Measurements from ENCODE around the gene ITPR2.
"Not testable (repeated sequence)": the region's sequence is repeated elsewhere in the genome, so short reads cannot be mapped to it uniquely, and the experiment has no call there.

ITPR2 gene

DNA sequence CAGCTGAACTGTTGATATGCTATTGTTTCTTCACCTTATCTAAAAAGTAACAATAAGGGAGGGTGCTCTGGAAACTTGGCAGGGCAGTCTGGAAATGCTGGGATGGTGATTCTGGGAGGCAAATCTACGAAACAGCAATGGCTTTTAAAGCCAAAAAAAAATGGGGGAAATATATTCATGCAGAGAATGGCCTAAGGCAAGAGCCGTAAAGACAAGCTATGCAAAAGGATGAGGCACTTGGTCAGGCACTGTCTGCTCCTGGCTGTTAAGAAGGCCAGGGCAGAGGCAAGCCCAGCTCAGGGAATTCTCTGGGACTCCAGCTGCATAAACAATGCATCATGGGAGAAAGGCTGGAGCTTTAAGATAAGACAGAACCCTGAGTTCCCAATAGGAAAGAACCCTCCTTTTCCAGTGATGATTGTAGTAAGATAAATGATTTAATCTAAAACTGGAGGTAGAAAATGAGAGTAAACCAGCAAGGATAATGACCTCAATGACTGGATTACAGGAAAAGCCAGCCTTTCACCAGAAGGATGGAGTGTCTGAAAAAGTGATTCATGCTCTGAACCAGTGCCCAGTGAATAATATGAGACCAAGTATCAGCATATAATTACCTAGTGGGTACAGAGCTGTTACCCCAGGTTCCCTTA lies 46.0 kb downstream of the ITPR2 start:
- DNase-seq, result no peak

DNA sequence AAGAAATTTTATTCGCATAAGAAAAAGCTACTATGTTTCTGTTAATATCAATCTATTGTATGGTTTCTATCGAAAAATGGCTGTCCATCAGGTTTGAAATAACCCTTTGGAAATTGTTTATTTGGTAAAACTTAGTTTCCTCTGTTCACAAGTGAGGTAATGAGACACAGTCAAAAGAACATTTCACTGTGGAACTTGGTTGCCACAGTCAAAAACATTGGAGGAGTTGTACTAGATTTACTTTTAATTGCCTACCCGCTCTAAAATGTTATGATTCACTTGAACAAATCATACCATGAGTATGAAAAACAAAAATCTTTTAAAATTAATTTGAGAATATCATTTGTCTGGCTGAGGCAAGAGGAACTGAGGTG lies 46.5 kb downstream of the ITPR2 start:
- DNase-seq, result no peak

- not testable (repeated sequence) for DNase-seq
Observed at GRCh38 chr12:26783816-26784379, 49.1 kb downstream of the ITPR2 start.

GRCh38 chr12:26783131-26783526 lies 49.9 kb downstream of the ITPR2 start:
- DNase-seq, result no peak

GRCh38 chr12:26782372-26783130 lies 50.4 kb downstream of the ITPR2 start:
- DNase-seq, result no peak

DNA sequence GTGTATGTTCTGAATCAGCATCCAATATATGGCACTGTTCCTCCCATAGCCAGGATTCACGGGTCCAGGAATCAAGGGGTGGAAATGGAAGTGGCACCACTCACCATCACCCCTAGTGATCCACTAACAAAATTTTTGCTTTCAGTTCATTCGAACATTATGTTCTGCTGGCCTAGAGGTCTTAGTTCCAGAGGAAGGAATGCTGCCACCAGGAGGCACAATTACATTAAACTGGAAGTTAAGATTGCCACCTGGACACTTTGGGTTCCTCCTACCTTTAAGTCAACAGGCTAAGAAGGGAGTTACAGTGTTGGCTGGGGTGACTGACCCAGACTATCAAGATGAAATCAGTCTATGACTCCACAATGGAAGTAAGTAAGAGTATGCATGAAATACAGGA lies 52.3 kb downstream of the ITPR2 start:
- DNase-seq, result not testable (repeated sequence)

DNA sequence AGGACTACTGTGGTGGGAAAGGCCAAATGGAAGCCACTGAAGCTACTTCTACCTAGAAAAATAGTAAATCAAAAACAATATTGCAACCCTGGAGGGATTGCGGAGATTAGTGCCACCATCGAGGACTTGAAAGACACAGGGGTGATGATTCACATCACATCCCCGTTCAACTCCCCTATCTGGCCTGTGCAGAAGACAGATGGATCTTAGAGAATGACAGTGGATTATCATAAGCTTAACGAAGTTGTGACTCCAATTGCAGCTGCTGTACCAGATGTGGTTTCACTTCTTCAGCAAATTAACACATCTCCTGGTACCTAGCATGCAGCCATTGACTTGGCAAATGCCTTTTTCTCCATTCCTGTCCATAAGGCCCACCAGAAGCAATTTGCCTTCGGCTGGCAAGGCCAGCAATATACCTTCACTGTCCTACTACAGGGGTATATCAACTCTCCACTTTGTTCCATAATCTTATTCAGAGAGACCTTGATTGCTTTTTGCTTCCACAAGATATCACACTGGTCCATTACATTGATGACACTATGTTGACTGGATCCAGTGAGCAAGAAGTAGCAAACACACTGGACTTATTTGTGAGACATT lies 54.7 kb downstream of the ITPR2 start:
- DNase-seq, result not testable (repeated sequence)

DNA sequence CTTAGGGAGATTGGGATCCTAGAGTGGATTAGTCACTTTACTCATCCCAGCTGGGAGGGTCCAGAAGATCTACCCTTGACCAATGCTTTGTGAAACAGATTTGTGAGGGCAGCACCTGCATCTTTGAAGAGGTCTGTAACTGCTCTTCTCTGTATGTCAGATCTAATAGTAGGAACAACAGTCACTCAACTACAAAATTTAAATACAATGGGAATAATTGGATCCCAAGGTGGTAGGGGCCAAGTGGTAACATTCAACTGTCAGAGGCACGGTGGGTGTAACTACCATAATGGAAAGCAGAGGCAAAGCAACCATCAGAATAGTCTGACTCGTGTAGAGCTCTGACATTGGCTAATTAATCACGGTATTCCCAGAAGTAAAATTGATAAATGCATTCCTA lies 55.8 kb downstream of the ITPR2 start:
- DNase-seq, result no peak

DNA sequence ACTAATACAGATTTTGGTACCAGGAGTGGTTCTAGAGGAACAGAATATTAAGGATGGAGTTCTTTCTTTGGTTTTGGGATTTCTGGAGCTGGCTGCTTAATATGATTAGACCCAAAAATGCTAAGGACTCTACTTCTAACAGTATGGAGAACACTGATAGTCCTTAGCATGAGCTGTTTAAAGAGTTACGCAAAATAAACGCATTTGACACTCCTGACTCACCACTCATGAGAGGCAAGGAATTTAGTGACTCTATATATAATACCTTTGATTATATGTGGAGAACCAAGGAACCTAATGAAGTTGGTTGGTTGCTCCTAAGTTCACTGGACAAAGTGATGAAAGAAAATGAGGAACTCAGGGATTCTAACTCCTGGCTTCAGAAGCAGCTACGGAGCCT lies 57.0 kb downstream of the ITPR2 start:
- not testable (repeated sequence) for DNase-seq

DNA sequence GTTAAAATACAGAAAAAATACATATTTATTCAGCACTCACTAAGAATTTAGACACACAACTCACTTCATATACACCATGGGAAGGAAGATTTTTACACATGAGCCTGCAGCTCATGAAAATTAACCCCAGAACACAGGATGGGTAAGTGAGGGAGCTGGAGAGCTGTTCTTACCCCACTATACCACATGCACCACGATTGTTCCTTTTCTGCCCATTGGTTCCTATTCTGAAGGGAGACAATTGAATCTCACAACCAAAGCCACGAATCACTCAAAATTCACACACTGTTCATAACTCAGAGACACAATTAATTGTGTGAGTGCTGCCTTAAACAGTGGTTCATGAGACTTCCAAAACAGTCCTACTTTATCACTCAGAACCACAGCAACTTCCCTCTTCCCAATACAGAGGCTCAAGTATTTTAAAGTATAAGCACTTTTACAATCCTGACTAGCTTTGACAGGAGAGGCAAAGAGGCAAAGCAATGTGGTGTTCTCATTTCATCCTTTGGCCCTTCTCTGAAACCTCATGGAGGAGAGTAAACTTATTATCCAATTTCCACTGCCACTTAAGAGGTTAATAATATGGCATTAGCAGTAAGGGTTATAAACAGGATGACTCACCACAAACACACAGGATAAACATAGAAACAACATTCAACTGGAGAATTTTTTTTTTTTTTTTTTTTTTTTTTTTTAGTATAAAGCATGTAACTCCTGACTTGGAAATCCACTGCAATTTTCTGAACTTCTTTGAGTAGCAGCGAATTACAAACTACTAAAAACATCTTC lies 59.5 kb downstream of the ITPR2 start:
- DNase-seq, result no peak

DNA sequence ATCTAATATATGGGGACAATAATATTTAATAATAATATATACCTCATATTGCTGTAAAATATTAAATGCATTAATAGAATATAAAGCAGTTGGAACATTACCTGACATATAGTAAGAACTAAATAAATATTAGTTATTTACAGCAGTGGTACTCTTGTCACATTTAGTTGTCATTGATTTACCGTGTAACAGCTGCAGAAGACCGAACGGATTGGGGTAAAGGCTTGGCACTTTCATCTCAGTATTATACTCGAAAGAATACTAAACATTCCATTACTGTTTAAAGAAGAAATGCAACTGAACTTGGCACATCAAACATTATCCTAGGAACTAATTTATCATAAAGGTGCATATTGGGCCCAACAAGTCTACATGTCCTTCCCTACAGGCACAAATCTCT lies 61.1 kb downstream of the ITPR2 start:
- DNase-seq, result no peak

DNA sequence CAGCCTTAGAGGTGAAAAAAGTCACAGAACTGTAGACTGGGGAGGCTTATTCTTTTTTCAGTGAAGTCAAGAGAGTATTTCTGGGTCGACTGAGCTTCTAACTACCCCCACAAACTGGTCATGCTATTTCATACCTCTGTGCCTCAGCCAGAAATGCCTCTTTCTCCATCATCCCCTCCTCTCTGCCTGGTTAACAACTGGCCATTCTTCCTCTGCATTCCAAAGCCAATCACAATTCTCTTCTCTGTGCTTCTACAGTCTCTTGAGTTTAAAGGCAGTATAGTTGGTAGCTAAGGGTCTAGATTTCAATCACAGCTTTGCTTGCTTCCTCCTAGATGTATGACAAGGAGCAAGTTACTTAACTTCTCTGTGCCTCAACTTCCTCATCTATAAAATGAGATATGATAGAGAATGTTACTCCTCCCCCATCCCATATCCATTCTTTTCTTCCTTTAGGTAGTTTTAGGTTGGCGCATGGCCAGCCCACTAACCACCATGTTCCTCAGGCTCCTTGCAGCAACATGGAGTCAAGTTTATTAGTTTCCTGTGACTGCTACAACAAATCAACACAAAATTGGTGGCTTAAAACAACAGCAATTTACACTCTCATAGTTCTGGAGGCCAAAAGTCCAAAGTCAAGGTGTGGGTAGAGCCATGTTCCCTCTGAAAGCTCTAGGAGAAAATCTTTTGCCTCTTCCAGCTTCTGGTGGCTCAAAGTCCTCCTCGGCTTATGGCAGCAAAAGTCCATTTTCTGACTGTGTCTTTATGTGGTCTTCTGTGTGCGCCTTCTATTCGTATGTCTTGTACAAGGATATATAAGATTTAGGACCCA lies 62.5 kb downstream of the ITPR2 start:
- no peak for DNase-seq

DNA sequence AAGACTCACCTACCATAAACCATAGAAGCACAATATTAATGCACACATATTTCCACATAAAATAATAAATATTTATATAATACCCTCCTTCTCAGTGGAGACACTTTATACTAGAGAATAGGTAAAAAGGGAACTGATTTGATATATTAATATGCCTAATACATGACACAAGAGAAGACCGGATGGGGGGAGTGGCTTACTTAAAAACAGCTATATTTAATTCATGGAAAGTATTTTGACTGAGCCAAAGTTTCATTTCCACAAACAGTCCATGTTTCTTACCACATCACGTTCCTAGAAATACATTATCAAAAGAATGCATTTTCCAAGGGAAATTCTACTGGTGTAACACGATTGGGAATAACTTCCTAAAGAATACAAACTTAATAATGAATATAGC lies 63.4 kb downstream of the ITPR2 start:
- no peak for DNase-seq

- DNase-seq, result no peak
Observed at GRCh38 chr12:26768611-26769603, 64.1 kb downstream of the ITPR2 start.

- no peak for DNase-seq
Observed at GRCh38 chr12:26767865-26768264, 65.1 kb downstream of the ITPR2 start.

DNA sequence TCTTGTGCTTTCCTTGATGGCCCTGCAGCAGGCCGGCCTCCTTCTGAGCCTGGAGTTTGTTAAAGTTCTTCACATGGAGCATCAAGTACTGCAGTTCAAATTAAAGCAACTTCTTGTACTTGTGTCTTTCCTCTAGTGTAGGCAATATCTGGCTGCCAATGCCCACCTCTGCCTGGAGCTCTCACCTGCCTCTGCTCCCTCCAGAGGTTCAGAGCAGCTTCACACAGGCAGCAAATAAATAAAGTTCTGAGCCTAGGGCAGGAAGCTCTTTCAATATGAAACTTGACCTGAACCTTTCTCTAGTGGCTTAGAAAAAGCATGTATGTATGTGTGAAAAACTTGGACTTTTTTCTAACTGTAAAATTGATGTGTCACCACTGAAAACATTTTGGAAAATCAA lies 65.9 kb downstream of the ITPR2 start:
- no peak for DNase-seq

DNA sequence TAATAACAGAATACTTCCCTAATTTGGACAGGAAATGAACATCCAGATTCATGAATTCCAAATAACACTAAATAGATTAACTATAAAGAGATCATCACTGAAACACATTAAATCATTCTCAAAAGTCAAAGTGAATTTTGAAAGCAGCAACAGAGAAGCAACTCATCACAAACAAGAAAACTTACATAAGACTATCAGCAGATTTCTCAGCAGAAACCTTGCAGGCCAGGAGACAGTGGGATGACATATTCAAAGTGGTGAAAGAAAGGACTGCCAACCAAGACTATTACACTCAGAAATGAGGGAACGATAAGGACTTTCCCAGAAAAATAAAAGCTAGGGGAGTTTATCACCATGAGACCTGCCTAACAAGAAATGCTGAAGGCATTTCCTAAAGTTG lies 70.8 kb downstream of the ITPR2 start:
- DNase-seq, result no peak

- no peak for DNase-seq
Observed at GRCh38 chr12:26761775-26762174, 71.2 kb downstream of the ITPR2 start.

GRCh38 chr12:26760657-26761293 lies 72.2 kb downstream of the ITPR2 start:
- DNase-seq, result no peak

DNA sequence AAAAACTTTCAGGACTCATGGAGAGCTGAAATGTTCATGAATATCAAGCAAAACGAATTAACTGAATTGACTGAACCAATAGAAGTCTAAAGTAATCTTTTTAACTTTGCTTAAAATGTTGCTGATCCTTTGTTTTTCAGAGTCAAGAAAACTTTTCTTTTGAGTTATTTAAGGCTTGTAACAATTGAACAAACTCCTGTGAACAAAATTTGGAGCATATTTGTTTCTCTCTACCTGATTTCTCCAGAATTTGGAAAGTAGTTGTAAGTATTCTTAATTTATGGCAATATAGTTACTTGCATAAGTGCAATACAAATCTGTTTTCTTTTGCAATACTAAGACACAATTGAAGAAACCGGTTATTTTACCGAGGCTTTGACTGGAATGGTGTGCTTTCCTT lies 77.6 kb downstream of the ITPR2 start:
- not testable (repeated sequence) for DNase-seq

All from activated gamma-delta T cell (primary cell).